GM10248 (cell line): ENCODE results near the gene SPSB1.

Experiments used
- CTCF ChIA-PET: fragments of 300-600 bp; sonication (Branson Sonifier 250); formaldehyde crosslinking; extraction: SDS; loops from one replicate; lab custom pipeline; 2021; ENCODE audit warnings: antibody characterized with exemption; lab: Yijun Ruan, JAX
- POLR2A ChIA-PET: fragments of 350-650 bp; sonication (Branson Sonifier 250); formaldehyde crosslinking; extraction: SDS; loops from one replicate; lab custom pipeline; 2020; ENCODE audit warnings: antibody characterized with exemption; lab: Yijun Ruan, JAX
- DNase-seq: peaks from one replicate; pipeline ENCODE4 v3.0.0; 2012; ENCODE audit errors: extremely low spot score
- CTCF ChIP-seq: IDR thresholded peaks from 2 replicates; pipeline ENCODE4 v1.5.1; 2012; ENCODE audit warnings: mild to moderate bottlenecking, low read depth; ENCODE audit errors: extremely low read depth, missing control alignments, control extremely low read depth

The SPSB1 gene

GRCh38 chr1:9319208-9319788 lies 26.6 kb downstream of the SPSB1 start:
- ChIA-PET POLR2A (no interaction called here), CTCF (interaction anchor here (1.7 kb wide), 1 partner anchor 51 kb away, joined by 3 read pairs; no protein-coding TSS in a partner anchor)
- DNase-seq, result no peak
- TF ChIP-seq CTCF, result no peak

GRCh38 chr1:9319789-9320519 lies 27.3 kb downstream of the SPSB1 start:
- TF ChIP-seq CTCF, result no peak
- DNase-seq, result no peak
- ChIA-PET CTCF (interaction anchor here (1.7 kb wide), 2 partner anchors 51 to 136 kb away, joined by 3 to 5 read pairs; no protein-coding TSS in a partner anchor), POLR2A (no interaction called here)

- CTCF ChIA-PET, result interaction anchor here (1.0 to 1.7 kb wide), 5 partner anchors 13 to 170 kb away, joined by 3 to 5 read pairs (median 3); no protein-coding TSS in a partner anchor
- DNase-seq, result no peak
- no peak for TF ChIP-seq CTCF
- POLR2A ChIA-PET, result no interaction called here
Measured at GRCh38 chr1:9320520-9321479, 28.1 kb downstream of the SPSB1 start.

GRCh38 chr1:9321480-9321849 lies 28.8 kb downstream of the SPSB1 start:
- CTCF ChIA-PET, result interaction anchor here (1.0 to 1.7 kb wide), 4 partner anchors 13 to 169 kb away, joined by 3 to 5 read pairs (median 4); no protein-coding TSS in a partner anchor
- no peak for DNase-seq

GRCh38 chr1:9321986-9322660 lies 29.4 kb downstream of the SPSB1 start:
- POLR2A ChIA-PET, result no interaction called here
- CTCF ChIA-PET, result interaction anchor here (1.6 kb wide), 1 partner anchor 14 kb away, joined by 5 read pairs; no protein-coding TSS in a partner anchor
- DNase-seq, result no peak
- TF ChIP-seq CTCF, result no peak

More at GRCh38 chr1:9321480-9321849, 28.8 kb downstream of the SPSB1 start:
- no peak for TF ChIP-seq CTCF
- POLR2A ChIA-PET, result no interaction called here

- ChIA-PET POLR2A (no interaction called here), CTCF (no interaction called here)
- no peak for DNase-seq
- TF ChIP-seq CTCF, result no peak
Measured at GRCh38 chr1:9322661-9323244, 30.1 kb downstream of the SPSB1 start.
